GM21447 (cell line): ENCODE measurements around the gene ITIH6.
"Not testable (repeated sequence)": the region's sequence is repeated elsewhere in the genome, so short reads cannot be mapped to it uniquely, and the experiment has no call there.

Source experiments
- ATAC-seq: cut with Tn5 transposase; IDR thresholded peaks from one replicate; pipeline ENCODE4 v1.9.1; 2021; ENCODE audit not compliant: unreplicated experiment

Gene ITIH6

DNA sequence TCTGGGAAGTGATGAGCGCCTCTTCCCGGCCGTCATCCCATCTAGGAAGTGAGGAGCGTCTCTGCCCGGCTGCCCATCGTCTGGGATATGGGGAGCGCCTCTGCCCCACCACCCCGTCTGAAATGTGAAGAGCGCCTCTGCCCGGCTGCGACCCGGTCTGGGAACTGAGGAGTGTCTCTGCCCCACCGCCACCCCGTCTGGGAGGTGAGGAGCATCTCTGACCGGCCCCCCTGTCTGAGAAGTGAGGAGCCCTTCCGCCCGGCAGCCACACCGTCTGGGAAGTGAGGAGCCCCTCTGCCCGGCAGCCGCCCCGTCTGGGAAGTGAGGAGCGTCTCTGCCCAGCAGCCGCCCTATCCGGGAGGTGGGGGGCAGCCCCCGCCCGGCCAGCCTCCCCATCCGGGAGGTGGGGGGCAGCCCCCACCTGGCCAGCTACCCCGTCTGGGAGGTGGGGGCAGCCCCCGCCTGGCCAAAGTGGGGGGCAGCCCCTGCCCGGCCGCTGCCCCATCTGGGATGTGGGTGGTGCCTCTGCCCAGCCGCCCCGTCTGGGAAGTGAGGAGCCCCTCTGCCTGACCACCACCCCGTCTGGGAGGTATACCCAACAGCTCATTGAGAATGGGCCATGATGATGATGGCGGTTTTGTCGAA, 61.6 kb downstream of the ITIH6 start:
- not testable (repeated sequence) for ATAC-seq

DNA sequence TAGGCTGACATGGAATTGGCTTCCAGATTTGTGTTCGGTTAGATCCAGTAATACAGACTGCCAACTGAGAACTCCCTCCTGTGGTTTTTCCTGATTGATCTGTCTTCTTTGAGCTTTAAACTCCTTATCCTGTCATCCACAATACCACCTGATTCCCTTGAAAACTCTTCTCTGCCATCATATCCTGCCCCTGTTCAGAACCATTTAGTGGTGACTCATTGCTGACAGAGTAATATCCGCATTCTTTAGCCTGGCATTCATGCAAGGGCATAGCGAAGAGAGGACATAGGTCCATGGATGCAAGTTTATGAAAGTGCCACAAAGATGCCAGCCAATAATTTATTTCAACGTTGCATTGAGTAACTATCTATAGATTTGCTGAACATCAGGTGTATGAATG, 76.6 kb downstream of the ITIH6 start:
- ATAC-seq, result no peak

DNA sequence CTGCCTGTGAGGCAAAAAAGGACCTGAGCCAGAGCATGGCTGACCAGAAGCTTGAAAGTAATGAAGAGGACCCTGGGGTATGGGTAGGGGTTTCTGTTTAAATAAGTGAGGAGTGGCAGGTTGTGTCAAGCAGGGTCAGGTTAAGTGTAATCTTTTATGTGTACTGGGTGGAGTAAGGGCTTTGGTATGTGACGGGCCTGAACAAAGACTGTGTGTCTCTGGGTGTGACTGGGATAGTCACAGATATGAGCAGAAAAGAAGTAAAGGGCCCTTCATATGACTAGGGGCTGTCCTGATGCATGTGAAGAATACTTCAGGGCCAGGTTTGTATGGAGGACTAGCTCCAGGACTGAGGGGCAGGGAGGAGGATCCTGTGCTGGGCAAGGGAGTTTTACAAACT, 82.4 kb downstream of the ITIH6 start:
- no peak for ATAC-seq

DNA sequence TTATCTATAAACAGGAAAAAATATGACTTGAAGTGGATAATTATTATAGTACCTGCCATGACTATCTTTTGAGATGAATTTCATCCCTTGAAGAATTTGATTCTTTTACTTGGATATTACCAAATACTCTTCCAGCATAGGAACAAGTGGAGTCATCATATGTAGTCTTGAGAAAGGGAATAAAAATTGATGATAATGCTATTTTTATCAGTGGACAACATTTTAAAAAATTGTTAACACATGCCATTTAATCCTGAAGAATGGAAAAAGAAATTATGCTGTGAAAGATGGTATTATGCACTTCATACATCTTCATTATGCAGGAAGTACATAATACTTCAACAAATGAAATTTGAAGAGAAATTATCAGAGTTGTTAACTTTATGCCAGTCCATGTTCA, 83.6 kb downstream of the ITIH6 start:
- no peak for ATAC-seq

DNA sequence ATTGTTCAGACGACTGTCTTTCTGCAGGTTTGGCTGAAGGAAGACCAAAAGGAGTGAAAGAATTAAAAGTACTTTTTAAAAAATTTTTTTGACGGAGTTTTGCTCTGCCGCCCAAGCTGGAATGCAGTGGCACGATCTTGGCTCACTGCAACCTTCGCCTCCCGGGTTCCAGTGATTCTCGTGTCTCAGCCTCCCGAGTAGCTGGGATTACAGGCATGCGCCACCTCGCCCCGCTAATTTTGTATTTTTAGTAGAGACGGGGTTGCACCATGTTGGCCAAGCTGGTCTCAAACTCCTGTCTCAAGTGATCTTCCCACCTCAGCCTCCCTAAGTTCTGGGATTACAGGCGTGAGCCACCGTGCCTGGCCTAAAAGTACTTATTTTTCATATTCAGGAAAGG, 86.3 kb downstream of the ITIH6 start:
- no peak for ATAC-seq

DNA sequence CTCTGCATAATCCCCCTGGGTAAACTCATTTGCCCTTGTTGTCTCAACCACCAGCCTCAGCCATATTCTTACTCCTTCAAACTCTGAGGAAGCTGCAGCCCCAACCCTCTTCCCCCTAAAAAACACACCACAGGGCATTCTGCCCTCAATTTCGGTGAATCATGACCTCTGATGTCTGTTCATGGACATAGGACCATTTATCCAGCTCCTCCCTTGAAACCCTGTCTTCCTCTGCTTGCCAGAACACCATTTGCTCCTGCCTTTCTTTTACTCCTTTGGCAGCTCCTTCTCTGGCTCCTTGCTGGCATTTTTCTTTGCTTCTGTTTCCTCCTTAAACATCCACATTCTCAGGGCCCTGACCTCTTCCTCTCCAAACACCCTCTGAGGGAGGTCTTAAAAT, 87.1 kb downstream of the ITIH6 start:
- ATAC-seq, result no peak

DNA sequence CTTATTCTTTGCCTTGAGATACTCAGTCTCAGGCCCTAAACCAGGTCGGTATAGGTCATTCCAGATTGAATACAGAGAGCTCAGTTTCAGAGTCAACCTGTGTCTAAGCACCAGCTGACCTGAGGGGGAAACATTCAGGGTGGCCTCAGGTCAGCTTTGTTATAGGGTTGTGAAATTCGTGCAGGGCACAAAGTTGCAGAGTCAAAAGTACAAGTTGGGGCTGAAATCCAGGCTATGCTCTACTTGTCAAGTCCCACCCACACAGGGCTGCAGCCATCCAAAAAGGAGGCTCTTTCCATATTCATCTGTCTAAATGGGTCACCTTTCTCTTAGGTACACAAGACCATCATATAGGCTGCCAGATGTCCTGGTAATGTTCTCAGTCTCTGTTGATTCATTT, 89.7 kb downstream of the ITIH6 start:
- ATAC-seq, result no peak
